SW480 (cell line): Measurements from ENCODE around the gene SUN1.
A peak's percentile ranks its signal among the peaks of the same experiment; 100 is the strongest.

Experiments
- DNase-seq: peaks from one replicate; pipeline ENCODE4 v3.0.0-alpha.2; 2016; ENCODE audit warnings: low spot score

Gene SUN1

DNA sequence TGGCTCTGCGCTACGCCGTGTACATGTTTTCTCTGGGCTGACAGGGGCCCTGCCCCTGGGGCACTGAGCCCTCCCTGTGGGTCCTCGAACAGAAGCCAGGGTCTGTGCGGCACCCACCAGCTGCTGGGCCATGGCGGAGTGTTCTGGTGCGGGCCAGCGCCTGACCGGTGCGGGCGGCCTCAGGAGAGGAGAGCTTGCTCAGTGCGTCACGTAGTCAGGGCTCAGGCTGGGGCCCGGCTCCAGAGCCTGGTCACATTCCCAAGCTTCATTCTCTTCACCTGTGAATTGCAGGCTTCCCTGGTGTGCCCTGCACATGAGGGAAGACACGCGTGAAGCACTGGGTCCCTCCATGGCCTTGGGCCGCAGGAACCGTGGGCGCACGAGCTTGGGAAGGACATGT, 59.5 kb downstream of the SUN1 start:
- no peak for DNase-seq

DNA sequence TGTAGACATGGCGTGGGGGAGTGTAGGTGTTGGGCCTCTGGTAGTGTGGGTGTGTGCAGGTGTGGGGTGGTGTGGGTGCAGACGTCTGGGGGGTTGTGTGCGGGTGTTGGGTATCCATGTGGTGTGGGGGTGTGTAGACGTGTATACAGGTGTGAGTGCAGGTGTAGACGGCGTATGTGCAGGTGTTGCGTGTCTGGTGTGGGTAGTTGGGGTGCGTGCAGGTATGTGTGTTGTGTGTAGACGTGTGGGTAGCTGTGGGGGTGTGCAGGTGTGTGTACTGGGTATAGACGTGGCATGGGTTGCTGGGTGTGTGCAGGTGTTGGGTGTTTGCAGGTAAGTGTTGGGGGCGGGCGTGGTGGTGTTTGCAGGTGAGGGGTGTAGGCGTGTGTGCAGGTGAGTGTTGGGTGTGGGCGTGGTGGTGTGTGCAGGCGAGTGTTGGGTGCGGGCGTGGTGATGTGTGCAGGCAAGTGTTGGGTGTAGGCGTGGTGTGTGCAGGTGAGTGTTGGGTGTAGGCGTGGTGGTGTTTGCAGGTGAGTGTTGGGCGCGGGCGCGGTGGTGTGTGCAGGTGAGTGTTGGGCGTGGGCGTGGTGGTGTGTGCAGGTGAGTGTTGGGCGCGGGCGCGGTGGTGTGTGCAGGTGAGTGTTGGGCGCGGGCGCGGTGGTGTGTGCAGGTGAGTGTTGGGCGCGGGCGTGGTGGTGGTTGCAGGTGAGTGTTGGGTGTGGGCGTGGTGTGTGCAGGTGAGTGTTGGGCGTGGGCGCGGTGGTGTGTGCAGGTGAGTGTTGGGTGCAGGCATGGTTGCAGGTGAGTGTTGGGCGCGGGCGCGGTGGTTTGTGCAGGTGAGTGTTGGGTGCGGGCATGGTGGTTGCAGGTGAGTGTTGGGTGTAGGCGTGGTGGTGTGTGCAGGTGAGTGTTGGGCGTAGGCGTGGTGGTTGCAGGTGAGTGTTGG, 60.6 kb downstream of the SUN1 start:
- no peak for DNase-seq

DNA sequence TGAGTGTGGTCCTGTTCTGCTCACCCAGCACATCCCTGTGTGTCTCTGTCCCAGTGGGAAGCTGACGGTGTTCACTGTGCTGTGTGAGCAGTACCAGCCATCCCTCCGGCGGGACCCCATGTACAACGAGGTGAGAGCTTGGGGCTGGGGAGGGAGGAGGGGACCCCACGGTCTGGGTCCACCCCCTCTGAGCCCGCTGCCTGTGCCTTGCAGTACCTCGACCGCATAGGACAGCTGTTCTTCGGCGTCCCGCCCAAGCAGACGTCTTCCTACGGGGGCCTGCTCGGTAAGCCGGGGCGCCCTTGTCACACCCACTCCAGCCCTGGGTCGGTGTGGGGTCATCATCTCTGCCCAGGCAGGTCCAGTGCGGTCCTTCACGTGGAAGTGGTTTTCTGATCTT, 61.4 kb downstream of the SUN1 start:
- DNase-seq: no peak

DNA sequence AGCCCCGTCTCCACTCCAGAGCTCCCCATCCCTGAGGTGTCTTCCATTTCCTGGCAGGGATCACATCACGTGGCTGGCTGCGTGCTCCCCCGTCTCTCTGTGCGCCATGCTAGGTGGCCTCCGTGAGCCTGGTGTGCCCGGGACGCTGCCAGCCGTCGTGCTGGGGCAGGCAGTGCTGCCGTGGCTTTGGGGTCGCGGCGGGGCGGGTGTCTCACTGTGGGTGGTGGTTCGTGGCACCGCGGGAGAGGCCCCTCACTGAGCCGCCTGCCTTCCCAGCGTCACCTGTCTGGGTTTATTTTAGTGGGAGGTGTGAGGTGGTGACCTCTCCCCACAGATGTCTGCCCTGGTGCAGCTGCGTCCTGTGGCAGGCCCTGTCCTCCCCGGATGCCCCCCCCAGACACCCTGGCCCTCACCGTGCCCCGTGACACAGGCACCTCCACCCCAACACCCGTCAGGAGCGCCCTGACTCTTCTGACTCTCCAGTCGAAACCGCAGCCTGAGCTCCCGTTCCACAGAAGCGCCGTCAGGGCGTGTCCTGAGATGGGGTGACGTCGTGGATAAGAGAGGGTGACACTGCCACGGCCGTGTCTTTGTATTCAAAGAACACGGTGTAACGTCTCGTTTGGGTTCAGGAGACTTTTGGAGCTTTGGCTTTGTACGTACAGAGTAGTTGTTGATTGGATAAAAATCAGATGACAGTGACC, 62.0 kb downstream of the SUN1 start:
- no peak for DNase-seq

DNA sequence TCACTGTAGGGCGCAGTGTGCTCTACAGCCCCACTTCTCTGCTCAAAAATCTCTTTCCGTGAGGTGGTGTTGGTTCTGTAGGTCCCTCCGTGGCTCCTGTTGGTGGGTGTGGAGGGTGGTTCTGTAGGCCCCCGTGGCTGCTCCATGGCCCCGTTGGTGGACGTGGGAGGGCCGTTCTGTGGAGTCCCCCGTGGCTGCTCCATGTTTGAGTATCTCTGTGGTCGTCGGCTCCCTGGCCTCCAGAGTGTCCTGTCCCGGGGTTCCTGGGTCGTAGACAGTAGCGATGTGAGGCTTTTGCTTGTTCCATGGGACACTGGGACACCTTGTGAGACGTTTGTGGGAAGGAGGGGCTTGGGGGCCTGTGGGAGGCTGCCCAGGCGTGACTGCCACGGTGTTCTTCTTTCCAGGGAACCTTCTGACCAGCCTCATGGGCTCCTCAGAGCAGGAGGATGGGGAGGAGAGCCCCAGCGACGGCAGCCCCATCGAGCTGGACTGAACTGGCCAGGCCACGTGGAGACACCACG, 62.7 kb downstream of the SUN1 start:
- no peak for DNase-seq

DNA sequence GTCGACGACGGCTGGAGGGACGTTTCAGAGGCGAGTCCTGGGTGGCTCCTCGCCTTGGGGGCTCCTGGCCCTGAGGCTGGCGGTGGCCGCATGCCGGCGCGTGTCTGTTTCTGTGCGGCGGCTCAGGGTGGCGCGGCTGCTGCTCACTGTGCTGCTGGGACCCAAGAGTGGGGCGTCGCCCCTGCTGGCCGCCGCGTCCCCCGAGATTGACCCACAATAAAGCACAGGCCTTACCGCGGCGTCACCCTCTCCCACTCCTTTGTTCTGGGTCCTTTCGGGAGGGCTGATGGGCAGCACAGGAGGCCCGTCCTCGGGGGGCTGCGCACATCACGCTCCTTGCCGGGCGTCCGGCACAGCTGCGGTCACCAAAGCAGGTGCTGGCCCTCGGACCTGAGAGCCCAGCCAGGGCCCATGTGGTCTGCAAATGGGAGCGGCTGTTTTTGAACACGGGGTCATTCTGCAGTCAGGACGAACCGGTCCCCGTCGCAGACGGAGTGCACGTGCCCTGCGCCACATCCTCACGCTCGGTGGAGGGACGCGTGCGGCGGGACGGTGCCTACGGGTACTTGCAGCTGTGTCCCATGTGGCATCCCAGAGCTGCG, 63.3 kb downstream of the SUN1 start:
- DNase-seq: no peak

DNA sequence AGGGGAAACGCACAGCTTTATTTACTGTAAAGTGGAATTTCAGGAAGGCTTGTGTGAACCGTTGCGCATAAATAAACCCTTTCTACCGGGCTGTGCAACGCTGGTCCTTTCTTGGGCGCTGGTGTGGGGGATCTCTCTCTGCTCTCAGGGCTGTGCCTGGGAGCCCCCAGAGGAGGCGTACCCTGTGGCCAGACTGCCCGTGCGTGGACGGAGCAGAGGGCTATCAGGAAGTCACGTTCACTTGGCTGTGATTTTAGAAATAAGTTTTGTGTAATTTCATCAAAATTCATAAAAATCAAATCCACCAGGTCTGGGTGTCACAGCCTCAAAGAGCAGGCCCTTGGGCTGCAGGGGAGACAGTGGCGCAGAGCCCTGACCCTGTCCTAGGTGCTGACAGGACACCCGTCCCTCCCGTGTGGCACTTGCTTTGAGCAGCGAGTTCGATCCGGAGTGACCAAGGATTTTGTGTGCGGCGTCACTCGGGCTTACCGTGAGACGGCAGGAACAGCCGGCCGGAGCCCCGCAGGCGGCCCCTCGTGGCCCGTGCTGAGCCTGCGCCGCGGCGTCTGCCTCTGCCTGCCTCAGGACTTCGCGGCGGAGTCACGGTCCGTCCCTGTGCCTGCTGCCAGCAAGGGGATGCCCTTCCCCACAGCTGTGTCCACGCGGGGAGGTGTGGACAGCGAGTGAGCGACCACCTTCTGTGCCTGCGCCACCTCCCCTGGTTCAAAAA, 64.2 kb downstream of the SUN1 start:
- DNase-seq: no peak

DNA sequence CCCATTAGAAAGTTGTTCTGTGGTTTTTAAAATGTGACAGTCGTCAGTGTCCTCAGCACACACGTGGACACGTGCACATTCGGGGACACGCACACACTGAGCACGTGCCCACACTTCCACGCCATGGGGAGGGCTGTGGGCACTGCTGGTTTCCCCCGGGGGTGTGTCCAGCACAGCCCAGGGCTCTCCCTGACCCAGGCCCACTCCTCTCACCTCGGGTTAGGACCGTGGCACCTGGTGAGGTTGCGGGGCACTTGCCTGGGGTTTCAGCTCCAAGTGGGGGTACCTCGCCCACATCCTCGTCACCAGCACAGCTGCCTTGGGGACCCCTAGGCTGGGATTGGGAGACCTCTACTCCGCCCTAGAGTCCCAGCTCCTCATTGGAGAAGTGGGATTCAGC, 64.8 kb downstream of the SUN1 start:
- DNase-seq: no peak

DNA sequence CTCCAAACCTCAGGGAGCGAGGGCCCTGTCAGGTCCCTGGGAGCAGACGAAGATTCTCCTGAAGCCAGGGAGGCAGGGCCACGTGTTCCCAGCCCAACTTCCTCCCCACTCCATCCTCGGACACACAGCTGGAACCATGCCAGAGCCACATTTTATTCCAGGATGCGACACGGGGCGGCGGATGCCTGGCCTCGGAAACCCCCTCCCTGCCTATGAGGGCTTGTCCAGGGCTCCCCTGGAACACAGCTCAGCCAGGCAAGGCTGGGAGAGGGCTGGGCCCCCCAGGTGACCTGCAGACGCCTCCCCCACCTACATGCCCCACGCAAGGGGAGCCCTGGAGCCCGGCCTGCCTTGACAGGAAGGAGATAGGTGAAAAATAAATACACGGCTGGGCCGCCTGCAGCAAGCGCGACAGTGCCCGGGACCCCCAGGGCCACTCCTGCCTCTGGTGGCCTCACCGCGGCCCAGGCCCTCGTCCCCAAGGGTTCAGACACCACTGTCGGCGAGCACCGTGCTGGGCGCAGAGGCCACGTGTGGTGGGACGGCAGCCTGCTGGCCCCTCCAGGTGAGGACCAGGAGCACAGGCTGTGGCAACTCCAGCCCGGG, 65.6 kb downstream of the SUN1 start:
- peak; percentile 47 for DNase-seq

DNA sequence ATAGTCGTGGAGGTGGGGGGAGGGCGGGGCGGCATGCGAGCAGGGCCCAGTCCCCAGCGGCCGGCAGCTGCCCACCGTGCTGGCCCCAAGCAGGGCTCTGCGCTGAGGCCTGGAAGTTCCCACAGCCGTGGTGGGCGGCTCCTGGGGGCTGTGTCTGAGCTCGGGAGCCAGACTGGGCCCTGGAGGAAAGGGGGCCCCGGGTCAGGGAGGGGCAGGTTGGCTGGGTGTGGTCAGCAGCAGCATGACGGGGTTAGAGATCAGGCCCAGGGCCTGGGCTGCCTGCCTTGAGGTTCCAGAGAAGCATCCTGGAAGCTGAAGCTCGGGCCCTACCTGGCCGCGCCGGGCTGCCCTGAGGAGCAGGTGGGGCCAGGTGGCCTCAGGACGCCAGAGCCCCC, 66.2 kb downstream of the SUN1 start:
- no peak for DNase-seq

DNA sequence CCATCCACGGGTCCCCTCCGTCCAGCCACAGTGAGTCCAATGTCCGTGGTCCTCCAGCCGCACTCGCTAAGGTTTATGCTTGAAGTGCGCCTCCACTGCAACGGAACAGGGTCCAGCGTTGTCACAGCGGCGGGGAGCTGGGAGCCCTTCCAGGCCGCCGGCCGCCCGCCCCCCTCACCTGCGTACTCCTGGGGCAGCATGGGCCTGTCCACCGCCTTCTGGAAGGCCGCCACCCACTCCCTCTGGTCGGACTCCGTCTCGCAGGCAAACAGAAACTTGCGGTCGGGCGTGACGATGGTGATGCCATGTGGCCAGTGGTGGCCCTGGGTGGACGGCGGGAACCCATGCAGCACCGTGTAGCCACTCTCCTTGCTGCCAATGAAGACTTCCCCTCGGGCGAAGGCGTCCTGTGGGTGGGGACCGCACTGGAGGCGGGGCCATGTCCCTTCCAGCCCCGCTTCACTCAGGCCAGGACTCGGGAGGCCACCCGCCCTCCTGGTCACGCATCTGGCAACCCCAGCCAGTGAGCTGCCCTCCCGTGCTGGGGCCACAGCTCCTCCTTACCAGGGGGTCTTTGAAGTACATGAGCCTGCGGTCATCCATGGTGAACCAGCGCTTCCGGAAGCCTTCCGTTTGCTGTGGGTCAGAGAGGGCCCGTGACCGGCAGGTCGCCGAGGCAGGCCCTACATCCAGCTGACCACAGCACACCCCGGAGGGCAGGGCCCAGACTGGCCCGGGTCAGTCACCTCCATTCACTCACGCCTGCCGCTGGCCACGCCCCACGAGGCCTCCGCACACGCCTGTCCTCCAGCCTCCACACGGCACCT, 66.8 kb downstream of the SUN1 start:
- DNase-seq: no peak

DNA sequence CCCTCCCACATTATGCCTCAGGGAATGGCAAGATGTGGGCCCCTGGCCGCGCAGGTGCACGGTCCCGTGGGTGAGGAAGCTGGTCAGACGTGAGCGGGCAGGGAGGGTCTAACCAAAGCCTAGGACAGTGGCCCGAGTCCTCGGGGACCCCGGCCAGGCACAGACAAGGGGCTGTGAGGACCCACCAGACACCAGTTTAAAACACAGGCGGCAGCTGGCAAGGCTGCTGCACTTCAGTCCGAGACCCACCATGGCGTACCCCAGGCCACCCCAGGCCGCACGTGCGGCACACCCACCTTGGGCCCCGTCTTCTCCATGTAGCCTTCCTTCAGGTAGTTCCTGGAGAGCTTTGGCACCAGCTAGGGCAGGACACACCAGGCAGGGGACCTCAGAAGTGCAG, 67.5 kb downstream of the SUN1 start:
- DNase-seq: no peak

DNA sequence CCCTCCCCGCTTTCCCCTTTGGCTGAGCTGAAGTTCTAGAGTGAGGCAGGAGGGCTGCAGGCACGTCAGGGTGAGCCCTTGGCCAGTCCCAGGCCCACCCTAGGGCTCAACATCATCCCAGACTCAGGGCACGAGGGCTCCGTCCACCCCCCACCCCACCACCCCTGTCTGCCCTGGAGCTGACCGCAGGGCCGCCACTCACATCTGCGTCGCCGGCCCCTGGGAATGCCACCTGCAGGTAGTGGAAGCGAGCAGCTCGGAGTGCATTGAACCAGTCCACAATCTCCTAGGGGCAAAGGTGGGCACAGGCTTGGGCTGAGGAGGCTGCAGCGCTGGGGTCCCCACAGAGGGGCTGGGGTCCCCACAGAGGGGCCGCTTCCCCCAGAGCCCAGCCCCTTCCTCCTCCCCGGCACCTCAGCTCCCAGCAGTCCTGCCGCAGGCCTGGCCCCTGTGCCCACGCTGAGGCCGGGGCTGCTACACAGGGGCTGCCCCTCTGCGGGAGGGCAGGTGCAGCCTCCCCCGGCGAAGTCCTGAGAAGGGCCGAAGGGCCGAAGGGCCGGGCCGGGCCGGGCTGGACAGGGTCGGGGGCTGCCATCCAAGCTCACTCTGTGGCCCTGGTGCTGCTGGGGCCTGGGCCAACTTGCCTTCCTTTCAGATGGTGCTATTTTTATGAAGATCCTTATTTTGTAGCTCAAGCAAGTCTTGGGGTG, 68.2 kb downstream of the SUN1 start:
- no peak for DNase-seq

DNA sequence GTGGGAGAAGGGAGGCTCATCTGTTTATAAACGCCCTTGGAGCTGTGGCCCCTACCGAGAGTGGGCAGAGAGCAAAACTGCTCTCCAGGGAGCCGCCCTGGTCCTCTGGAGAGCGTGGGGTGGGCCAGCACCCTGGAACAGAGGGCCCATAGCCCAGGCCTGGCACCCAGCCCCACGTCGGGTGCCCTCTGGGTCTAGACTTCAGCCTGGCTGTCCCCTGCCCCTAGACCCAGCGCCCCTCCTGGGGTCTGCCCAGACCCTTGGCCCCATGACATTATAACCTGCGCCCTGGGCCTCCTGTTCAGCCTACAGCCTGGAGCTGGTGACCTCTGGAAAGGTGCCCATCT, 68.7 kb downstream of the SUN1 start:
- no peak for DNase-seq

DNA sequence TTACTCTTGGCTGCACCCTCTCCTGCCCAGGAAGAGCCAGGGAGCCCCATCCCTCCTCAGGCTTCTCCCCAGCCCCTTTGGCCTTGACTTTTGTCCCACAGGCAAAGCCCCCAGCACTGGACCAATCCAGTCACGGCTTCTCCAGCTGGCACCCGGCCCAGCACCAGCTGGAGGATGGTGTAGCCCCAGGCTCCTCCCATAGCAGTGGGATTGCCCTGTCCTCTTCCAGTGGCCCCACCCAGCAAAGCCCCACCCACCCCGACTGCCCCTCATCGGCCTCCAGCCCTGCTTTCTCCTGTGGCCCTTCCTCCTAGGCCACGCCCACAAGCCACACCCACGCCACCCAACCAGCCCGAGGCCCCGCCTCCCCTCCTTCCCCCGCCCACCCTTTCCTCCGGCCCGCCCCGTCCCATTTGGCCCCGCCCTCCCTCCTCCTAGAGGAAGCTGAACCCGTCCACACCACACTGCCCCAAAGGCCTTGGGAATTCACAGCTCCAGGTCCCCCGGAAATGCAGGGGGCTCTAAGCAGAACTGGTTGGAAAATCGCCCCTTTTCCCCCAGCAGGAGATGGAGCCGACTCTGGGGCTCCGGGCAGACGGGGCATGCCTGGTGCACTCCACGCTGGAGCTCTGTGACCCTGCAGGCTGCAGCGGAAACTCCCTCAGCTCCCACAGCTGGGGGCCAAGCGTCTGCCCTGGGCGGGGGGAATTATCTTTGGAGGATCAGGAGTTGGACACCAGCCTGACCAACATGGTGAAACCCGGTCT, 69.3 kb downstream of the SUN1 start:
- peak; percentile 91 for DNase-seq

DNA sequence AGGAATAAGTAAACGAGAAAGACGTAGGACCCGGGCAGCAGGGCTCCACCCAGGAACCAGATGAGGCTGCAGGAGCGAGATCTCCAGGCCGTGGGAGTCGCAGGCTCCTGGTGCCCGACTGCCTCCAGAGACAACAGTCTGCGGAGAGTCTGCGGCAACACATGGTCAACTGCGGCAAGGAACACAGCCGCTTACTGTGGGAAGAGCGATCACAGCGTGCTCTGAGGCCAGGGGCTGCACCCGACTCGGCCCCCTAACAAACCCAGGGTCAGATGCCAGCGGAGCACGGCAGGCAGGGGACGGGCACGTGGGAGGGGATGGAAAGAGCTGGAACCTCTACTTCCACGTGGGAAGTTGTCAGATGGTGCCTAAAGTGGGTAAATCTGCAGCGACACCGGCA, 70.7 kb downstream of the SUN1 start:
- DNase-seq: no peak

DNA sequence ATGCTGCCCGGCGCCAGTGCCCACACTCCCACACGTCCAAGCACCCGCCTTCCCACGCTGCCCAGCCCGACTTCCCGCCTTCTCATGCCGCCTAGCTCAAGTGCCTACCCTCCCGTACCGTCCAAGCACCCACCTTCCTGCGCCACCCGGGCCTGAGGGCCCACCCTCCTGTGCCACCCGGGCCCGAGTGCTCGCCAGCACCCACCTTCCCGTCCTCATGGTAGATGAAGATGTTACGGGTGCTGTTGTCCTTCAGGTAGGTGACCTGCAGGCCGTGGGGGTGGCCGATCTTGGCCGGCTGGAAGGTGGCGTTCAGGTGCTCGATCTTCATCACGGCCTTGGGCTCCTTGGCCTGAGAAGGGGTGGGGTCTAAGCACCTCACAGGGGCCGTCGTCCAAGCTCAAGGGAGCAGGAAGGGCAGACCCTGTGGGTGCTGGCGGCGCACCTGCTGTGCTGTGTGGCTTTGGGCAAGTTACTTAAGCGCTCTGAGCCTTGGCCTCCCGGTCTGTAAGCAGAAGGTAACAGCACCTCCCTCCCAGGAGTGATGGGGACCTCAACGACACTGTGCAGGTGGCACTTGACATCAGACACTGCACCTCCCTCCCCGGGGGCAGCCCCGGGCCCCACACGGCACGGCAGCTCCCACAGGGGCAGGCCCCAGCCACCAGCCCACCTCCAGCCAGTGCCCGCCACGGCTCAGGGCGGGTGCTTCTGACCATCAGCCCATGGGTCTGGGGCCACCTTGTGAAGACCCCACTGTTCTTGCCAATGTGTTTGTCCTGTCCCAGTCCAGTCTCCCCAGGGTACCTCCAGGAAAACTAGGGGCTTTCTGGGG, 71.9 kb downstream of the SUN1 start:
- no peak for DNase-seq

DNA sequence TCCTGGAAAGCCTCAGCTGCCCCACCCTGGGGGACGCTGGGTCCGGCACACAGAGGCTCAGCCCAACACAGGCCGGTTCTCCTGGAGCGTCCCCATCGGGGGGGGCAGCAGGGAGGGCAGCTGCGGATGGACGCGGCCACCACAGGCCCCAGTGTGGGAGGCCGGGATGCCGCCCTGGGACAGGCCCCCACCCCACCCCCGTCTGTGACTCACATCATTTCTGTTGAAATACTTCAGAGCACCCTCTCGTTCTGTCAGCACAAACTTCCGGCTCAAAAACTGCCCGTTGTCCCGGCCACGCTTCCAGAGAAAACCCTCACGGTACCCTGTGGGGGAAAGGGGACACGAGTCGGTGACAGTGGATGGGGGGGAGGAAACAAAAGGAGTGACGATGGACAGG, 72.6 kb downstream of the SUN1 start:
- no peak for DNase-seq

DNA sequence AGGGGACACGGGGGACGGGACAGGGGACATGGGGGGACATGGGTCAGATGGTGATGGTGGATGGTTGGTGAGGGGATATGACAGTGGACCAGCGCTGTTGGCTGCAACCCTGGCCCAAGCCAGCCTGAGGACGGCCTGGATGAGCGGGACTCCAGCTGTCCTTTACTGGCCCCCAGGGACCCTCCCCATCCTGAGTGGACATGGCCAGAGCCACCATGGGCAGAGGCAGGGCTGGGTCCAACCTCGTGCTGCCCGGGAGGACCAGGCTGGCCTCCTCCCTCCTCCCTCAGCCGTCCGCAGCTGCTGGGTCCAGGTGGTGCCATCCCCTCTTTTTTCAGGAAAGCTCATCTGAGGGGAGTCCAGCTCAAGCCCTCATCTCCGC, 74.5 kb downstream of the SUN1 start:
- peak; percentile 57 for DNase-seq
